GM19328 (cell line): ENCODE data around the gene APOBEC3F.
"Not testable (repeated sequence)": the region's sequence is repeated elsewhere in the genome, so short reads cannot be mapped to it uniquely, and the experiment has no call there.

Experiments
- ATAC-seq: cut with Tn5 transposase; IDR thresholded peaks from one replicate; pipeline ENCODE4 v1.9.1; 2021; ENCODE audit warnings: mild to moderate bottlenecking, moderate library complexity; ENCODE audit not compliant: unreplicated experiment

APOBEC3F gene

GRCh38 chr22:39068033-39068785, 27.5 kb downstream of the APOBEC3F start:
- no peak for ATAC-seq

DNA sequence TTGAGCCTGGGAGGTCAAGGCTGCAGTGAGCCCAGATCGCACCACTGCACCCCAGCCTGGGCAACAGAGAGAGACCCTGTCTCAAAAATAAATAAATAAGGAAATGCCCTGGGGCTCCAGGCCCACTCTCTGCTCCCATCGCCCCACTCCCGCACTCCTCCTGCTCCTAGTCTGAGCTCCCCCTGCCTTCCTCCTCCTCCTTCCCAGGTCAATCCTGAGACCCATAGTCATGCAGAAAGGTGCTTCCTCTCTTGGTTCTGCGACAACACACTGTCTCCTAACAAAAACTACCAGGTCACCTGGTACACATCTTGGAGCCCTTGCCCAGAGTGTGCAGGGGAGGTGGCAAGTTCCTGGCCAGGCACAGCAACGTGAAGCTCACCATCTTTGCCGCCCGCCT, 29.5 kb downstream of the APOBEC3F start:
- no peak for ATAC-seq

- ATAC-seq: not testable (repeated sequence)
Measured at GRCh38 chr22:39072581-39072981, 31.9 kb downstream of the APOBEC3F start.

DNA sequence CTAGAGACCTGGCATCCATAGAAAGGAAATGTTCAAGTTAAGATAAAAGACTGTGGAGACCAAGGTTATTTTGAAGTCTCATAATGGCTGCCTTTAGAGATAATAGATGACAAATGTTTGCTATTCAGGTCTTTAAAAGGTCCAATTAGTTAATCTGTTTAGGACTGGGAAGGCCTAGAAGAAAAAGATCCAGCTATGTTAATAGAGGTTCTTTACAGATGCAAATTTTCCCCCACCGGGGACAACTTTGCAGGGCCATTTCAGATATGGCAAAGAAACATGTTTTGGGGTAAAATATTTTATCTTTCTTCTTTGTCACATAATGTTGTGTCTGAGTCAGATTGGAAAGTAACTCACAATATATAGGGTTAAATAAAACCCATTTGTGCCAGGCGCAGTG, 33.3 kb downstream of the APOBEC3F start:
- ATAC-seq: no peak

DNA sequence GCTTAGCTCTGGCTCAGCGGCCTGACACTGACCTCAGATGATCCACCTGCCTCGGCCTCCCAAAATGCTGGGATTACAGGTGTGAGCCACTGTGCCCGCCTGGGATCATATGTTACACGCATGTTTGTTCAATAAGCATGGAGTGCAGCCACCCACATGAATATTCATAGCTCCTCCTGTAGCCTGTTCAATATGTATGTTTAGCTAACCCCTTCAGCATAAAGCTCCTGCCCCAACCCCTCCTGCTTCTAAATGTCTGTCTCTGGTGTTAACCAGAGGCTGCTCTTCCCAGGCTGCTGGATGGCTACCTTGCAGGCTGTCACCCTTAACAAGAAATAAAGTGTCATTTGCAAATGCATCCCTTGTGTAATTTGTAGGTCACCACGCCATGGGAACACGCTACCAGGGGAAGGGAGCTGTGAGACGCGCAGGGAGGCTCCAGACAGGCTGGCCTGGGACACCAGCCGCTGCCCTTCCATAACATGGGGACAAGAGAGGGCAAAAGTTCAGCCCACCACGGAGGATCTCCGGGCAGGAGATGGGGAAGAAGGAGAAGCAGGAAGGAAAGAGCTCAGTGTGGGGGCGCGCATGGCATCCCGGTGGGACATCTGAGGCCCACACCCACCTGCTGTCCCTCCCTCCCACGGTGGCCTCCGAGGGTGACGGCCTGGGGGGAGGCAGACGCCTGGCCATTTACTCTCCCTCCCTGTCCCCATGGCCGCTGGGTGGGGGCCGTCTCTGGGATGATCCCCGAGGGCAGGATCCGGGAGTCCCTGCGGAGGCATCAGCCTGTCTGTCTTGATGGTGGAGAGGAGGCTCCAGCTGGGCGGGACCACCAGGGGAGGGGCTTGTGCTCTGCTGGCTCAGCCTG, 35.7 kb downstream of the APOBEC3F start:
- not testable (repeated sequence) for ATAC-seq

- ATAC-seq: peak; percentile 59
Measured at GRCh38 chr22:39077026-39077840, 36.6 kb downstream of the APOBEC3F start, which contains the start of gene APOBEC3G. Gene APOBEC3G (plus strand): TSS chr22:39077275. CDS start chr22:39077362, 87 bp downstream.

GRCh38 chr22:39077912-39078311, 37.2 kb downstream of the APOBEC3F start:
- ATAC-seq: not testable (repeated sequence)

GRCh38 chr22:39078329-39078728, 37.7 kb downstream of the APOBEC3F start:
- no peak for ATAC-seq

- ATAC-seq: not testable (repeated sequence)
Measured at GRCh38 chr22:39079054-39079637, 38.5 kb downstream of the APOBEC3F start.

GRCh38 chr22:39080052-39080762, 39.5 kb downstream of the APOBEC3F start:
- ATAC-seq: no peak

- no peak for ATAC-seq
Measured at GRCh38 chr22:39081016-39081415, 40.4 kb downstream of the APOBEC3F start.

DNA sequence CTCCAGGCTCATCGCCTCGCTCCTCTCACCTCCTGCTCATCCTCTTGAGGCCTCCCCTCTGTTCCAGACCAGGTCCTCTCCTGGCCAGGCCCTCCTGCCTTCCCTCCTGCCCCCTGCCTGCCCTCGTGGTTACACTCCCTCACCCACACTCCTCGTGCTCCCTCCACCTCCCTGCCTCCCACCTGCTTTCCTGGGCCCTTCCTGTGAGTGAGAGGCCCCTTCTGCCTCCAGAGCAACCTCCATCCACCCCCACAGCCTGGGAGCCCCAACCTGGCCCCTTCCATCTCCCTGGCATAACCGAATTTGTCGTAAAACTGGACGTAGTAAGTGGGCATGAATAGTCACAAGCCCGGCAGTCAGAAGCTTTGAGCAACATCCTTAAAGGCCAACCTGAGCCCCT, 40.9 kb downstream of the APOBEC3F start:
- no peak for ATAC-seq

DNA sequence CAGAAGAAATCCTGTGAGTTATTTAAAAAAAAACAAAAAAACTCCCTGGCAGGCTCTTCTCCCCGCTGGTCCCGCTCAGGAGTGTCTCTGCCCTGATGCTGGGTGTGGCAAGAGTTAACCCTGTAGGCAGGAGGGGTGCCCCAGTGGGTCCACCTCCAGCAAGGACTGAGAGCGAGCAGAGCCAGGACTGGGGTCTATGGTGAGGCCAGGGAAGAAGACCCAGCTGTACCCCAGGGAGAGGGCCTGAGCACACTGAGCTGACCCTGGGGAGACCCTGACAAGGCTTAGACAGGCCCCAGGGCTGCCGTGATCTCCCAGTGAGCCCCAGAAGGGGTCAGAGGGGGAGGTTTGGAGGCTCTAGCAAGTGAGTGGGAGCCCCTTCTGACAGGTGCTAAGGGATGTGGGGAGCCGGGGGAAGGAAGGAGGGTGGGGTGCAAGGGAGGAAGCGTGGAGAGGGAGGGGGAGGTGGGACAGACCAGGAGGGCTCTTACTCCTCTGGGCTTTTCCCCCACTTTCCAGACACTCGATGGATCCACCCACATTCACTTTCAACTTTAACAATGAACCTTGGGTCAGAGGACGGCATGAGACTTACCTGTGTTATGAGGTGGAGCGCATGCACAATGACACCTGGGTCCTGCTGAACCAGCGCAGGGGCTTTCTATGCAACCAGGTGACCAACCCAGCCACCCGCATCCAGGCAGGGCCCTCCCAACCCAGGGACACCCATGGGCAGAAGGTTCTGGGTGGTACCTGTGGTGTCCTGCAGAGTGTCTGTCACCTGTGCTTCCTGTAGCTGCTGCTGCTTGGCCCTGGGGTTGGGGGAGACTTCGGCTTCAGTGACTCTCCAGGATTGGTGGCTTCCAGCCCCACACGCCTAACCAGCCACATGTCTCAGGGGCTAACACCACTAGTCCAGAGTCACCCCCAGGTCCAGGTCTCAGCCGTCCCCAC, 42.8 kb downstream of the APOBEC3F start:
- no peak for ATAC-seq

DNA sequence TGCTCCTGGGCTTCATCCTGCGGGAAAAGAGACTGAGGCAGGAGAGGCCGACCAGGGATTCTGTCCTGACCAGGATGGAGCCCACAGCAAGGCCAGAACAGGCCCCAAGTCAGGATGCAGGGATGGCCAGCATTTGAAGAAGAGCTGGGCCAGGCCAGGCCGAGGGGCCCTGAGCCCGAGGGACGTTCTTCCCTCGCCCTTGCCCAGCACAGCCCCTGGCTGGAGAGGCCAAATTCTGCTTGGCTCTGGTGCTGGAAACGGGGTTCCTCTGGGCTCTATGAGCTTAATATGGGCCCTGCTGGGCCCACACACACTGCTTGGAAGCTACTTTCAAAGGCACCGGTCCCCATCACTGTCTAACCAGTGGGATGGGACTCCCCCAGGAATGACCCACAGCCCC, 44.0 kb downstream of the APOBEC3F start:
- ATAC-seq: no peak

- ATAC-seq: no peak
Measured at GRCh38 chr22:39087098-39087497, 46.4 kb downstream of the APOBEC3F start.

GRCh38 chr22:39087881-39088684, 47.4 kb downstream of the APOBEC3F start:
- ATAC-seq: no peak

- ATAC-seq: no peak
Measured at GRCh38 chr22:39088685-39089032, 48.0 kb downstream of the APOBEC3F start.

- no peak for ATAC-seq
Measured at GRCh38 chr22:39089928-39090327, 49.3 kb downstream of the APOBEC3F start.
